ENCODE data around the gene BAHCC1.

DNA sequence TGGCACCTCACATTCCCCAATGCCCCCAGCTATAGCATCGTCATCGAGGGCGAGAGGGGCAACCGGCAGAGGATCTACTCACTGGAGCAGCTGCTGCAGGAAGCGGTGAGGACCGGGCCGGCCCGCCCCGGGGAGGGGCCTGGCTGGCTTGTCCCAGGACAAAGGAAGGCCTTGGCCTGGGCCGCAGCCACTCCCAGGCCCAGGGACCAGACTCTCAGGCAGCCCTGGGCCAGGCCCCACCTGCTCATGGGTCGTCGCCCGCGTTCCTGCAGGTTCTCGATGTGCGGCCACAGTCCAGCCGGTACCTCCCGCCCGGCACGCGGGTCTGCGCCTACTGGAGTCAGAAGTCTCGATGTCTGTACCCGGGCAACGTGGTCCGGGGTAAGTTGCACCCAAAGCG is 64.0 kb downstream of the BAHCC1 start:
- TF ChIP-seq CTCF (IDR thresholded peaks at IDR 0.05) (no peak), POLR2AphosphoS5 (IDR thresholded peaks at IDR 0.05) (no peak)

All from prostate gland (tissue), 2 donors.